ENCODE results near the gene CAPN11.

CAPN11 gene

GRCh38 chr6:44166116-44166515 lies 7.5 kb downstream of the CAPN11 start:
- H3K4me1 Mint-ChIP-seq: peaks cover 25% of the 10 kb centered on the region
- H3K27ac Mint-ChIP-seq: peak overlapping the region; percentile 75
- no peaks in the 10 kb centered on the region for H3K36me3 Mint-ChIP-seq (ENCODE audit: low read depth)
- no peaks in the 10 kb centered on the region for H3K9me3 Mint-ChIP-seq
- no peak for TF ChIP-seq CTCF (IDR thresholded peaks at IDR 0.05)
- no peak for DNase-seq
- peaks cover 38% of the 10 kb centered on the region for H3K27me3 Mint-ChIP-seq (ENCODE audit: low read depth, poor library complexity)
- peak overlapping the region; percentile 7 for H3K4me3 Mint-ChIP-seq

GRCh38 chr6:44166591-44167184 lies 8.1 kb downstream of the CAPN11 start:
- Mint-ChIP-seq H3K27me3 (ENCODE audit: low read depth, poor library complexity) (peaks cover 40% of the 10 kb centered on the region), H3K4me1 (peaks cover 25% of the 10 kb centered on the region), H3K9me3 (no peaks in the 10 kb centered on the region), H3K36me3 (ENCODE audit: low read depth) (no peaks in the 10 kb centered on the region), H3K4me3 (peak overlapping the region; percentile 21), H3K27ac (peak overlapping the region; percentile 75)
- TF ChIP-seq CTCF (IDR thresholded peaks at IDR 0.05): no peak
- DNase-seq: no peak

GRCh38 chr6:44167567-44167966 lies 8.9 kb downstream of the CAPN11 start:
- peaks cover 38% of the 10 kb centered on the region for H3K27me3 Mint-ChIP-seq (ENCODE audit: low read depth, poor library complexity)
- peaks cover 30% of the 10 kb centered on the region for H3K4me1 Mint-ChIP-seq
- no peaks in the 10 kb centered on the region for H3K36me3 Mint-ChIP-seq (ENCODE audit: low read depth)
- no peak overlapping the region for H3K4me3 Mint-ChIP-seq
- no peak for DNase-seq
- H3K27ac Mint-ChIP-seq: no peak overlapping the region
- no peaks in the 10 kb centered on the region for H3K9me3 Mint-ChIP-seq
- TF ChIP-seq CTCF (IDR thresholded peaks at IDR 0.05): no peak

GRCh38 chr6:44169154-44169553 lies 10.5 kb downstream of the CAPN11 start:
- no peak overlapping the region for H3K27ac Mint-ChIP-seq

GRCh38 chr6:44169886-44170570 lies 11.4 kb downstream of the CAPN11 start:
- no peaks in the 10 kb centered on the region for H3K36me3 Mint-ChIP-seq (ENCODE audit: low read depth)
- peaks cover 31% of the 10 kb centered on the region for H3K4me1 Mint-ChIP-seq
- no peak for TF ChIP-seq CTCF (IDR thresholded peaks at IDR 0.05)
- no peak overlapping the region for H3K27ac Mint-ChIP-seq
- peaks cover 28% of the 10 kb centered on the region for H3K27me3 Mint-ChIP-seq (ENCODE audit: low read depth, poor library complexity)
- no peak for DNase-seq
- no peak overlapping the region for H3K4me3 Mint-ChIP-seq
- H3K9me3 Mint-ChIP-seq: no peaks in the 10 kb centered on the region

More at GRCh38 chr6:44169154-44169553, 10.5 kb downstream of the CAPN11 start:
- Mint-ChIP-seq H3K36me3 (ENCODE audit: low read depth) (no peaks in the 10 kb centered on the region), H3K4me3 (no peak overlapping the region), H3K9me3 (no peaks in the 10 kb centered on the region), H3K27me3 (ENCODE audit: low read depth, poor library complexity) (peaks cover 32% of the 10 kb centered on the region), H3K4me1 (peaks cover 35% of the 10 kb centered on the region)
- no peak for TF ChIP-seq CTCF (IDR thresholded peaks at IDR 0.05)
- no peak for DNase-seq

Data from nephron progenitor cell (in vitro differentiated cells).